ENCODE data around the gene STBD1. TPM values are rescaled to one million over a fixed set of nuclear protein-coding genes. Genes with fewer than 3 reads are reported as not detected.

Gene STBD1
- total and polyA plus RNA-seq, 9 of the 15 experiments (the other 6 are each of a cell fraction or from before 2014, with no cell fraction given), result 0.08 to 0.64 (median 0.27) TPM; not detected in 2

GRCh38 chr4:76301068-76301774, 5.3 kb upstream of the STBD1 start (continued):
- peak in 1 of 2 experiments; percentile 83 for TF ChIP-seq AFF1 (IDR thresholded peaks at IDR 0.05; ENCODE audit: low read depth in 1 of 2, partially characterized antibody in 2 of 2)
- TF ChIP-seq COPS2 (conservative IDR thresholded peaks at IDR 0.05), result no peak
- no peak for TF ChIP-seq RAD21 (CRISPR knock-in tag; conservative IDR thresholded peaks at IDR 0.05 in 1 of 2, IDR thresholded peaks at IDR 0.05 in 1 of 2)
- no peak for TF ChIP-seq MED1 (CRISPR knock-in tag; IDR thresholded peaks at IDR 0.05; ENCODE audit: borderline replicate concordance)
- peak; percentile 91 for TF ChIP-seq TAL1 (IDR thresholded peaks at IDR 0.05)
- TF ChIP-seq MAFG (tag; conservative IDR thresholded peaks at IDR 0.05), result peak; percentile 70
- no peak for TF ChIP-seq ZNF830 (CRISPR knock-in tag; IDR thresholded peaks at IDR 0.05)
- TF ChIP-seq PRDM10 (IDR thresholded peaks at IDR 0.05; ENCODE audit: partially characterized antibody), result peak; percentile 84
- peak; percentile 82 for TF ChIP-seq GATA2 (CRISPR knock-in tag; IDR thresholded peaks at IDR 0.05)
- TF ChIP-seq TCFL5 (CRISPR knock-in tag; conservative IDR thresholded peaks at IDR 0.05), result no peak
- no peak for TF ChIP-seq STAT5B (CRISPR knock-in tag; IDR thresholded peaks at IDR 0.05)
- no peak for TF ChIP-seq FOXP4 (CRISPR knock-in tag; IDR thresholded peaks at IDR 0.05; ENCODE audit: borderline replicate concordance)
- no peak for TF ChIP-seq TBL1XR1 (IDR thresholded peaks at IDR 0.05; ENCODE audit: low read length in 2 of 2)
- no peak for TF ChIP-seq ETS1 (conservative IDR thresholded peaks at IDR 0.05; ENCODE audit: control insufficient read depth, low read depth, low read length)
- no peak for TF ChIP-seq ZNF263 (CRISPR knock-in tag; IDR thresholded peaks at IDR 0.05; ENCODE audit: borderline replicate concordance)
